Thyroid gland (tissue), 4 donors: ENCODE data around the gene MAPK7. TPM values are rescaled to one million over a fixed set of nuclear protein-coding genes. Genes with fewer than 3 reads are reported as not detected.

Experiments
- DNase-seq, 2 donors: peaks; one replicate each; pipeline ENCODE4 v3.0.0-alpha.2; 2019
- H3K27ac ChIP-seq, 3 donors: fragments of 200-600 bp; sonication (generic); 1 replicate in 2 of 3; 2 replicates in 1 of 3; pipeline ENCODE4 v1.5.1; 2016 to 2019; ENCODE audit warnings: mild to moderate bottlenecking in 1 of 3, moderate library complexity in 1 of 3
- H3K27me3 ChIP-seq: fragments of 200-600 bp; sonication (generic); one replicate; pipeline ENCODE4 v1.5.1; 2019
- H3K36me3 ChIP-seq, 2 donors: fragments of 200-600 bp; sonication (generic); one replicate each; pipeline ENCODE4 v1.5.1; 2016 to 2019
- H3K4me1 ChIP-seq, 2 donors: fragments of 200-600 bp; sonication (generic); one replicate each; pipeline ENCODE4 v1.5.1; 2017 to 2019
- H3K4me3 ChIP-seq, 3 donors: fragments of 200-600 bp; sonication (generic); replicated peaks in 1 of 3; 1 replicate in 2 of 3; 2 replicates in 1 of 3; pipeline ENCODE4 v1.5.1; 2016; ENCODE audit warnings: mild to moderate bottlenecking in 1 of 3
- H3K9me3 ChIP-seq: fragments of 200-600 bp; sonication (generic); one replicate; pipeline ENCODE4 v1.5.1; 2017
- POLR2A ChIP-seq, 2 donors: fragments of 450-650 bp; IDR thresholded peaks; one replicate each; pipeline ENCODE4 v1.6.1; 2017; ENCODE audit warnings: antibody characterized with exemption in 2 of 2, mild to moderate bottlenecking in 2 of 2, moderate library complexity in 1 of 2
- WGBS, 2 donors: methylation state at CpG; one replicate each; pipeline ENCODE4 v1.1.5; 2017; 5-methylcytosine and 5-hydroxymethylcytosine counted together
- intact Hi-C: fragments of 100-400 bp; cut with DNase I; formaldehyde crosslinking; loops from one replicate; pipeline ENCODE4 v1.15.1; 2023
- total RNA-seq, 4 donors: library from RNA; depleted of rRNA; stranded (reverse); fragments of >200 nt; gene quantifications; one replicate each; pipeline ENCODE4 v1.2.3, GENCODE V29; 2016
- TF ChIP-seq, protein P1 (sequence below), 6 experiments: fragments of 200-600 bp in 3 of 6; fragments of 450-650 bp in 3 of 6; sonication (generic) in 3 of 6; IDR thresholded peaks; one replicate each; pipeline ENCODE4 v1.5.1; 2016 to 2019; ENCODE audit warnings: antibody characterized with exemption in 6 of 6, mild to moderate bottlenecking in 2 of 6, inconsistent platforms in 1 of 6, moderate library complexity in 1 of 6

Gene MAPK7
- total RNA-seq, 4 donors from 2014 or later, result 22.4 to 46.5 (median 31.3) TPM

DNA sequence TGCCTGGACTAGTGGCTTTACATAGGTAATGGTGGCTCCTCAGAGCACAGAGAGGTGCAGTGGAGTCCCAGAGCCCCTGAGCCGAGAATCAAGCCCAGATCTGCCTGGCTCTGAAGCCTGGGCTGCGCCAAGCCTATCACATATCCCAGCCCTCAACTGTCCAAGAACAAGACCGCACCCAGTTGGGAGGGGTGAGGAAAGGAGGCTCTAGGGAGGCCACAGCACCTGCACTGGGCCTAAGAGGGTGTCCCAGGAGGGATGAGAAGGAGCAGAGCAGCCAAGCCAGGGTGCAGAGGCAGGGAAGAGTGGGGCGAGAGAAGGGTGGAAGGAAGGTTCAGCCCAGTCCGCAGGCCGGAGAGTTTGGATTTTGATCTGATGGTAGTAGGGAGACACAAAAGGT lies 31.8 kb downstream of the MAPK7 start:
- Histone ChIP-seq H3K4me1 (no peaks in the 10 kb centered on the region), H3K36me3 (no peaks in the 10 kb centered on the region), H3K27ac (no peak overlapping the region), H3K4me3 (no peak overlapping the region), H3K27me3 (no peaks in the 10 kb centered on the region), H3K9me3 (no peaks in the 10 kb centered on the region)
- no peak for DNase-seq
- 90 to 97% methylated on average over 6 of the region's 6 CpGs for WGBS, 2 donors
- no peak for TF ChIP-seq POLR2A (IDR thresholded peaks at IDR 0.05)
- TF ChIP-seq, protein P1, sequence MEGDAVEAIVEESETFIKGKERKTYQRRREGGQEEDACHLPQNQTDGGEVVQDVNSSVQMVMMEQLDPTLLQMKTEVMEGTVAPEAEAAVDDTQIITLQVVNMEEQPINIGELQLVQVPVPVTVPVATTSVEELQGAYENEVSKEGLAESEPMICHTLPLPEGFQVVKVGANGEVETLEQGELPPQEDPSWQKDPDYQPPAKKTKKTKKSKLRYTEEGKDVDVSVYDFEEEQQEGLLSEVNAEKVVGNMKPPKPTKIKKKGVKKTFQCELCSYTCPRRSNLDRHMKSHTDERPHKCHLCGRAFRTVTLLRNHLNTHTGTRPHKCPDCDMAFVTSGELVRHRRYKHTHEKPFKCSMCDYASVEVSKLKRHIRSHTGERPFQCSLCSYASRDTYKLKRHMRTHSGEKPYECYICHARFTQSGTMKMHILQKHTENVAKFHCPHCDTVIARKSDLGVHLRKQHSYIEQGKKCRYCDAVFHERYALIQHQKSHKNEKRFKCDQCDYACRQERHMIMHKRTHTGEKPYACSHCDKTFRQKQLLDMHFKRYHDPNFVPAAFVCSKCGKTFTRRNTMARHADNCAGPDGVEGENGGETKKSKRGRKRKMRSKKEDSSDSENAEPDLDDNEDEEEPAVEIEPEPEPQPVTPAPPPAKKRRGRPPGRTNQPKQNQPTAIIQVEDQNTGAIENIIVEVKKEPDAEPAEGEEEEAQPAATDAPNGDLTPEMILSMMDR (IDR thresholded peaks at IDR 0.05), result no peak
- intact Hi-C loops, result no loop called here

GRCh38 chr17:19410875-19411620 lies 32.8 kb downstream of the MAPK7 start, which contains the start of gene RNF112:
RNF112 (plus strand) TSS chr17:19411232; CDS start chr17:19411409, 177 bp downstream.
- Histone ChIP-seq H3K36me3 (no peaks in the 10 kb centered on the region), H3K27me3 (no peaks in the 10 kb centered on the region), H3K4me3 (no peak within 1 kb of the TSS), H3K9me3 (no peaks in the 10 kb centered on the region), H3K4me1 (no peaks in the 10 kb centered on the region), H3K27ac (no peak within 1 kb of the TSS)
- WGBS, 2 donors, result 21 to 29% methylated on average over 23 of the region's 23 CpGs
- no peak for DNase-seq
- TF ChIP-seq, protein P1 (IDR thresholded peaks at IDR 0.05), result no peak
- TF ChIP-seq POLR2A (IDR thresholded peaks at IDR 0.05), result no peak
- intact Hi-C loops, result no loop called here

DNA sequence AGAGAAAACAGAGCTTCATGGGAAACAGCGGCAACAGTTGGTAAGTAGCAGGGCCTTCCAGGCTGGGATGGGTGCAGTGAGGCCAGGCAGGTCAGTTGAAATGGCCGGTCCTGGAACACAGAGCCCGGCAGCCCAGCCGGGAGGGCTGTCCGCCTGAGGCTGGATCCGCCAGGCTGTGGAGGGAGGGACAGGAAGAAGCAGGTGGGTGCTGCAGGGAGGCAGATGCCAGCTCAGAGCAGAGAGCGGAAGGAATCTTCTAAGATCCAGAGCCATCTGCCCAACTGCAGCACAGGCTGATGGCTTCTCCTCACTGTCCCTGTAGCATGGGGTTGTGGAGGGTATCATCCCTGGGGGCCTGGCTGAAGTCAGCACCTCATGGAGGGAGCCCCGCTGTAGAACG lies 33.3 kb downstream of the MAPK7 start:
- intact Hi-C loops, result no loop called here
- Histone ChIP-seq H3K4me3 (no peak overlapping the region), H3K27ac (no peak overlapping the region), H3K36me3 (no peaks in the 10 kb centered on the region), H3K9me3 (no peaks in the 10 kb centered on the region), H3K27me3 (no peaks in the 10 kb centered on the region), H3K4me1 (no peaks in the 10 kb centered on the region)
- DNase-seq, result no peak
- 72 to 73% methylated on average over 9 of the region's 9 CpGs for WGBS, 2 donors
- TF ChIP-seq, protein P1 (IDR thresholded peaks at IDR 0.05), result no peak
- TF ChIP-seq POLR2A (IDR thresholded peaks at IDR 0.05), result no peak

- Histone ChIP-seq H3K36me3 (no peaks in the 10 kb centered on the region), H3K4me3 (no peak overlapping the region), H3K27ac (no peak overlapping the region), H3K27me3 (no peaks in the 10 kb centered on the region), H3K9me3 (no peaks in the 10 kb centered on the region), H3K4me1 (no peaks in the 10 kb centered on the region)
- intact Hi-C loops, result no loop called here
- 66 to 84% methylated on average over 9 to 11 of the region's 16 CpGs for WGBS, 2 donors
- DNase-seq, result no peak
- TF ChIP-seq, protein P1 (IDR thresholded peaks at IDR 0.05), result no peak
- TF ChIP-seq POLR2A (IDR thresholded peaks at IDR 0.05), result no peak
Measured at GRCh38 chr17:19412510-19412909, 34.2 kb downstream of the MAPK7 start.

GRCh38 chr17:19412984-19413383 lies 34.7 kb downstream of the MAPK7 start:
- 85 to 88% methylated on average over 4 to 5 of the region's 12 CpGs for WGBS, 2 donors
- H3K4me1 ChIP-seq, result no peaks in the 10 kb centered on the region
- no peaks in the 10 kb centered on the region for H3K36me3 ChIP-seq
- H3K27ac ChIP-seq, result no peak overlapping the region
- no peak for DNase-seq
- TF ChIP-seq POLR2A (IDR thresholded peaks at IDR 0.05), result no peak
- TF ChIP-seq, protein P1 (IDR thresholded peaks at IDR 0.05), result no peak
- no peaks in the 10 kb centered on the region for H3K9me3 ChIP-seq
- intact Hi-C loops, result no loop called here
- H3K27me3 ChIP-seq, result no peaks in the 10 kb centered on the region
- no peak overlapping the region for H3K4me3 ChIP-seq
